AG10803 (cell line): ENCODE results near the gene SLC35E2B.

ENCODE experiments used
- DNase-seq: peaks from one replicate; pipeline ENCODE4 v3.0.0; 2010; ENCODE audit warnings: low read depth
- H3K4me3 ChIP-seq: 2 replicates; pipeline ENCODE4 v1.5.1; 2011; ENCODE audit warnings: mild to moderate bottlenecking, low read length, control low read depth
- TF ChIP-seq, protein P1 (sequence below): conservative IDR thresholded peaks from 2 replicates; pipeline ENCODE4 v1.5.1; 2011; ENCODE audit warnings: mild to moderate bottlenecking, low read length, control low read depth, inconsistent platforms

SLC35E2B gene

DNA sequence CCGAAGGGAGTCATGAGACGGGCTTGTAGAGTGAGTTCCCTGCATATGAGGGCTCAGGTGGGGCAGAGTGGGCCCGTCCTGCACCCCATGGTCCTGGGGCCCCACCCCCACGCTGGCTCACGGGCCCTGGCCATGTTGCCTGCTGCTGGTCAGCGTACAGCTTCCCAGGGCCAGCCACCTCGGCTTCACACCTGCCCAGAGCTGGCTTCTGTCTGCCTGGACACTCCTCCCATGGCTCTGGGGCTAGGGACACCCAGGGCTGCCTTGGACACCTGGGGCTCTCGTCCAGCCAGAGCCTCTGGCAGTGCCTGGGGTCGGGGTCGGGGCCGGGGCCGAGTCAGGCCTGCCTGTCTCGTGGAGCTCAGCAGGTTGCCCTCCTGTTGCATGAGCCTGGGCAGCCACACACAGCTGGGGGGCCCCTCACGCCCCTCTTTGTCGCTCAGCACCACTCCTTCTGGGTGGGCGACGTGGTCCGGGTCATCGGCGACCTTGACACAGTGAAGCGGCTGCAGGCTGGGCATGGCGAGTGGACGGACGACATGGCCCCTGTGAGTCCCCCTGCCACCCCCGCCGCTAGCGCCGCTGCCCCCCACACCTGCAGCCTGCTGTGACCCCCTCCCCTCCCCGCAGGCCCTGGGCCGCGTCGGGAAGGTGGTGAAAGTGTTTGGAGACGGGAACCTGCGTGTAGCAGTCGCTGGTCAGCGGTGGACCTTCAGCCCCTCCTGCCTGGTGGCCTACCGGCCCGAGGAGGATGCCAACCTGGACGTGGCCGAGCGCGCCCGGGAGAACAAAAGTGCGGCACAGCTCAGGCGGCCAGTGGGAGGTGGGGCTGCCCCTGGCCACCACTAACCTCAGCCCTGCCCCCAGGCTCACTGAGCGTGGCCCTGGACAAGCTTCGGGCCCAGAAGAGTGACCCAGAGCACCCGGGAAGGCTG is 66.1 kb downstream of the SLC35E2B start:
- no peak overlapping the region for H3K4me3 ChIP-seq
- DNase-seq, result no peak
- TF ChIP-seq, protein P1, sequence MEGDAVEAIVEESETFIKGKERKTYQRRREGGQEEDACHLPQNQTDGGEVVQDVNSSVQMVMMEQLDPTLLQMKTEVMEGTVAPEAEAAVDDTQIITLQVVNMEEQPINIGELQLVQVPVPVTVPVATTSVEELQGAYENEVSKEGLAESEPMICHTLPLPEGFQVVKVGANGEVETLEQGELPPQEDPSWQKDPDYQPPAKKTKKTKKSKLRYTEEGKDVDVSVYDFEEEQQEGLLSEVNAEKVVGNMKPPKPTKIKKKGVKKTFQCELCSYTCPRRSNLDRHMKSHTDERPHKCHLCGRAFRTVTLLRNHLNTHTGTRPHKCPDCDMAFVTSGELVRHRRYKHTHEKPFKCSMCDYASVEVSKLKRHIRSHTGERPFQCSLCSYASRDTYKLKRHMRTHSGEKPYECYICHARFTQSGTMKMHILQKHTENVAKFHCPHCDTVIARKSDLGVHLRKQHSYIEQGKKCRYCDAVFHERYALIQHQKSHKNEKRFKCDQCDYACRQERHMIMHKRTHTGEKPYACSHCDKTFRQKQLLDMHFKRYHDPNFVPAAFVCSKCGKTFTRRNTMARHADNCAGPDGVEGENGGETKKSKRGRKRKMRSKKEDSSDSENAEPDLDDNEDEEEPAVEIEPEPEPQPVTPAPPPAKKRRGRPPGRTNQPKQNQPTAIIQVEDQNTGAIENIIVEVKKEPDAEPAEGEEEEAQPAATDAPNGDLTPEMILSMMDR, result no peak

GRCh38 chr1:1625824-1626206 is 66.8 kb downstream of the SLC35E2B start:
- TF ChIP-seq, protein P1, result no peak
- no peak overlapping the region for H3K4me3 ChIP-seq
- no peak for DNase-seq

- DNase-seq, result no peak
- TF ChIP-seq, protein P1, result no peak
- H3K4me3 ChIP-seq, result no peak overlapping the region
Measured at GRCh38 chr1:1625404-1625775, 67.2 kb downstream of the SLC35E2B start.

- TF ChIP-seq, protein P1, result no peak
- DNase-seq, result no peak
- H3K4me3 ChIP-seq, result no peak overlapping the region
Measured at GRCh38 chr1:1624443-1625403, 67.9 kb downstream of the SLC35E2B start.

GRCh38 chr1:1623631-1624442 is 68.8 kb downstream of the SLC35E2B start:
- no peak for DNase-seq
- H3K4me3 ChIP-seq, result no peak overlapping the region
- TF ChIP-seq, protein P1, result no peak

DNA sequence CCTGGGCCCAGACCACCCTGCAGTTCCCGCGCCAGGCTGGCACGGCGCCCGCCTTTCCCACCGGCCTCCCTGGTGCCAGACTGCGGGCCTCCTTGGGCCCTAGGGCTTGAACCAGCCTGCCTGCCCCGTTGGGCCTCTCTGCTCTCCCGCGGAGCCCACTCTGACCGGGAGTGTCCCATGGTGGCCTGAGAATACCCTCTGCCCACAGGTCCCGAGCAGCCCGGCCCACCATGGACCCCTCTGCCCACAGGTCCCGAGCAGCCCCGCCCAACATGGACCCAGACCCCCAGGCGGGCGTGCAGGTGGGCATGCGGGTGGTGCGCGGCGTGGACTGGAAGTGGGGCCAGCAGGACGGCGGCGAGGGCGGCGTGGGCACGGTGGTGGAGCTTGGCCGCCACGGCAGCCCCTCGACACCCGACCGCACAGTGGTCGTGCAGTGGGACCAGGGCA is 69.4 kb downstream of the SLC35E2B start:
- TF ChIP-seq, protein P1, result no peak
- DNase-seq, result no peak
- no peak overlapping the region for H3K4me3 ChIP-seq
